ENCODE measurements around the gene ZNF213. TPM values are rescaled to one million over a fixed set of nuclear protein-coding genes. Genes with fewer than 3 reads are reported as not detected.

Gene ZNF213
- total RNA-seq, 1 experiment from 2014 or later: 15.9 TPM

DNA sequence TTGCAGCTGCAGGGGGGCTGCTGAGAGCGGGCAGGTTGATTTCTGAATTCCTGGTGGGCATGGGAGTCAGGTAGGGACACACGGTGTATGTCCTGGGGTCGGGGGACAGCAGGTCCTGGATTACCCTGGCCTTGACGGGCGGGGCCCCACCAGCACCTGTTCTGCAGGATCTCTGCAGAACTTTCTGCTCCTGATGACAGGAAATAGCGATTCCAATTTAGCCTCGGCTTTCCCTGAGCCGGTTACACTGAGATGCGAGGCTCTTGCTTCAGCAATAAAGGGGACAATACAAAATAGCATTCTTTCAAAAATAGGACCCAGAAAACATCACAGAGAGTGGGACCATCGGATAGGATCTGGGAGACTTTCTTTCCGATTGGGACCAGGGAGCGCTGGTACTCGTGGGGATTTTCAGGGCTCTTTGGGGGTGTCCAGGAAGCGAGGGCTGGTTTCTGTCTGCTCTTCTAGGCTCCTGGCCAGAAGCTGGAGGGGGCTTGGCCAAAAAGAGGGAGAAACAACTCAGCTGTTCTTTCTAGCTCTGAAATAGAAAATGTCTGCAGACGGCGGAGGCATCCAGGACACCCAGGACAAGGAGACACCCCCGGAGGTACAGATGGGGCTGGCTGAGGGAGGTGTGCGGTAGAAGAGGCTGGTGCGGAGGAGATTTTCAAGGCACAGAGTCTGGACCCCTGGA lies 21.8 kb upstream of the ZNF213 start:
- Histone ChIP-seq H3K4me1 (replicated peaks; ENCODE audit: insufficient read depth) (peaks cover 14% of the 10 kb centered on the region), H3F3A (ENCODE audit: insufficient read depth, low read depth) (peaks cover 9% of the 10 kb centered on the region; the same call in 1 of the 2 replicates), H3K9me3 (ENCODE audit: insufficient read depth, low read depth) (no peaks in the 10 kb centered on the region), H3K36me3 (ENCODE audit: low read depth) (no peaks in the 10 kb centered on the region), H3K4me3 (peak overlapping the region; percentile 72), H3K79me2 (ENCODE audit: low read depth) (peaks cover 18% of the 10 kb centered on the region), H3K27me3 (ENCODE audit: insufficient read depth, low read depth) (no peaks in the 10 kb centered on the region), H2AFZ (peak overlapping the region; percentile 92), H3K4me2 (peak overlapping the region; percentile 99), H3K27ac (no peak overlapping the region), H3K9me2 (ENCODE audit: insufficient read depth) (no peaks in the 10 kb centered on the region), H4K20me1 (ENCODE audit: insufficient read depth) (no peaks in the 10 kb centered on the region)
- POLR2A ChIA-PET (ENCODE audit: unreplicated experiment): interaction anchor here (0.6 to 0.9 kb wide), 2 partner anchors 93 to 121 kb away, joined by 3 to 8 read pairs; partner anchors contain the start of gene TNFRSF12A
- DNase-seq: no peak
- CTCF ChIA-PET: interaction anchor here (1.0 to 1.1 kb wide), 2 partner anchors 54 to 85 kb away, joined by 3 to 10 read pairs; no protein-coding TSS in a partner anchor
- intact Hi-C loops (cut with micrococcal nuclease; ENCODE audit: unreplicated experiment): loop anchor here (1.0 kb wide), 1 partner anchor 54 kb away; no protein-coding TSS in a partner anchor
- TF ChIP-seq, protein P1, sequence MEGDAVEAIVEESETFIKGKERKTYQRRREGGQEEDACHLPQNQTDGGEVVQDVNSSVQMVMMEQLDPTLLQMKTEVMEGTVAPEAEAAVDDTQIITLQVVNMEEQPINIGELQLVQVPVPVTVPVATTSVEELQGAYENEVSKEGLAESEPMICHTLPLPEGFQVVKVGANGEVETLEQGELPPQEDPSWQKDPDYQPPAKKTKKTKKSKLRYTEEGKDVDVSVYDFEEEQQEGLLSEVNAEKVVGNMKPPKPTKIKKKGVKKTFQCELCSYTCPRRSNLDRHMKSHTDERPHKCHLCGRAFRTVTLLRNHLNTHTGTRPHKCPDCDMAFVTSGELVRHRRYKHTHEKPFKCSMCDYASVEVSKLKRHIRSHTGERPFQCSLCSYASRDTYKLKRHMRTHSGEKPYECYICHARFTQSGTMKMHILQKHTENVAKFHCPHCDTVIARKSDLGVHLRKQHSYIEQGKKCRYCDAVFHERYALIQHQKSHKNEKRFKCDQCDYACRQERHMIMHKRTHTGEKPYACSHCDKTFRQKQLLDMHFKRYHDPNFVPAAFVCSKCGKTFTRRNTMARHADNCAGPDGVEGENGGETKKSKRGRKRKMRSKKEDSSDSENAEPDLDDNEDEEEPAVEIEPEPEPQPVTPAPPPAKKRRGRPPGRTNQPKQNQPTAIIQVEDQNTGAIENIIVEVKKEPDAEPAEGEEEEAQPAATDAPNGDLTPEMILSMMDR (conservative IDR thresholded peaks at IDR 0.05): no peak
- no peak for TF ChIP-seq EZH2 (IDR thresholded peaks at IDR 0.05; ENCODE audit: low read depth)
- BruUV-seq (replicated peaks): no TSS peak

DNA sequence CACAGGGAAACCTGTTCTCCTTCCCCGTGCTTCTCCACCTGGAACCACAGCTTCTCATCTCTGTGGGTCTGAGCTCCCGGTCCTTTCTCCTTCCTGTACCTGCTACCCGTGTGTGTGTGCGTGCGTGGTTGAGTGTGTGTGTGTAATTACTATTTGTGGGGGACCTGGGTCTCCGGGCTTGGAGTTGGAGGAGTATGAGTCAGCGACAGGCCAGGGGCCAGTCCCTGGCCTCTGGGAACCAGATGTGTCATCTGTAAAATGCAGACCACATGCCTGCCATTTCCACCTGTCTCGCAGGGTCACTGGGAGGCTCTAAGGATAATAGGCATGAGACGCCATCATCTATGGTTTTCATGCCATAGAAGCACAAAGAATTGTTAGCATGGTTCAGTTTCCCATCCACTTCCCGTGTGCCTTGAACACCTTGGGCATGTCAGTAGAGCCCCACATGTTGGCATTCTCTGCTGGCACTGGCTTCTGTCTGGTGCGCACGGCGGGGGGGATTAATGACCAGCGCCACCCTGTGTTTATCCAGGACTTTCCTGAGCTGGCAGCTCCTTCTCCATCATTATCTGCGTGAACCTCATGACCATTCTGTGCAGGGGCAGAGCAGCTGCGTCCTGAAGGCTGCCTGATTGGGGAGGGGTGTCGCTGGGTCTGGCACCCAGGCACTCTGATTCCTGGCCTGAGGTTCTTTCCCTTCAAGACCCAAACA lies 20.9 kb upstream of the ZNF213 start:
- BruUV-seq (replicated peaks): no TSS peak
- CTCF ChIA-PET: interaction anchor here (0.6 kb wide), 1 partner anchor 8 kb away, joined by 6 read pairs; no protein-coding TSS in a partner anchor
- TF ChIP-seq, protein P1 (conservative IDR thresholded peaks at IDR 0.05): no peak
- no peak for TF ChIP-seq EZH2 (IDR thresholded peaks at IDR 0.05; ENCODE audit: low read depth)
- no peak for DNase-seq
- peaks cover 14% of the 10 kb centered on the region for H3K4me1 ChIP-seq (replicated peaks; ENCODE audit: insufficient read depth)
- POLR2A ChIA-PET (ENCODE audit: unreplicated experiment): interaction anchor here (0.6 kb wide), 1 partner anchor 149 kb away, joined by 8 read pairs; no protein-coding TSS in a partner anchor
- no peaks in the 10 kb centered on the region for H3K27me3 ChIP-seq (ENCODE audit: insufficient read depth, low read depth)
- intact Hi-C loops (cut with micrococcal nuclease; ENCODE audit: unreplicated experiment): no loop called here
- H3K4me2 ChIP-seq: peak overlapping the region; percentile 99
- H3K27ac ChIP-seq: no peak overlapping the region
- peak overlapping the region; percentile 72 for H3K4me3 ChIP-seq
- no peaks in the 10 kb centered on the region for H3K36me3 ChIP-seq (ENCODE audit: low read depth)
- H3F3A ChIP-seq (ENCODE audit: insufficient read depth, low read depth): peaks cover 9% of the 10 kb centered on the region; the same call in 1 of the 2 replicates
- no peak overlapping the region for H2AFZ ChIP-seq
- no peaks in the 10 kb centered on the region for H3K9me3 ChIP-seq (ENCODE audit: insufficient read depth, low read depth)
- no peaks in the 10 kb centered on the region for H3K9me2 ChIP-seq (ENCODE audit: insufficient read depth)
- H3K79me2 ChIP-seq (ENCODE audit: low read depth): peaks cover 18% of the 10 kb centered on the region
- H4K20me1 ChIP-seq (ENCODE audit: insufficient read depth): no peaks in the 10 kb centered on the region

DNA sequence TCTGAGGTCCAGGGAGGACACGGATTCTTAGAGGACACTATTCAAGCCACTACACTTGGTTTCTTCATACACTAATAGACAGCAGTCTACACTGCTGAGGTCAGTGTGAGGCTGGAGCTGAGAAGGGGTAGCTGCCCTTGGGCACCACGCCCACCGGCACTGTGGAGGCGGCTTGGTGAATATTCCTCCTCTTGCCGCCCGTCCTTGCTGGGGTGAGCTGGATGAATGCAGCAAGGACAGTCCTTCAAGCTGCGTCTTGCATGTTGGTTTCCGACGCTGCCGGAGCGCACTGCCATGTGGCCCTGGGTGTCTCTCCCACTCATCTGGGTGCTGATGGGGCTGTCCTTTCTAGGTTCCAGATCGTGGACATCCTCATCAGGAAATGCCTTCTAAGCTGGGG lies 19.8 kb upstream of the ZNF213 start:
- no peak for DNase-seq
- Histone ChIP-seq H3K4me3 (no peak overlapping the region), H3K4me1 (replicated peaks; ENCODE audit: insufficient read depth) (peaks cover 14% of the 10 kb centered on the region), H3K9me3 (ENCODE audit: insufficient read depth, low read depth) (no peaks in the 10 kb centered on the region), H3F3A (ENCODE audit: insufficient read depth, low read depth) (peaks cover 4% of the 10 kb centered on the region; the same call in 1 of the 2 replicates), H3K36me3 (ENCODE audit: low read depth) (no peaks in the 10 kb centered on the region), H4K20me1 (ENCODE audit: insufficient read depth) (no peaks in the 10 kb centered on the region), H3K4me2 (no peak overlapping the region), H2AFZ (no peak overlapping the region), H3K27me3 (ENCODE audit: insufficient read depth, low read depth) (no peaks in the 10 kb centered on the region), H3K27ac (no peak overlapping the region), H3K9me2 (ENCODE audit: insufficient read depth) (no peaks in the 10 kb centered on the region), H3K79me2 (ENCODE audit: low read depth) (peaks cover 18% of the 10 kb centered on the region)
- intact Hi-C loops (cut with micrococcal nuclease; ENCODE audit: unreplicated experiment): no loop called here
- no peak for TF ChIP-seq EZH2 (IDR thresholded peaks at IDR 0.05; ENCODE audit: low read depth)
- TF ChIP-seq, protein P1 (conservative IDR thresholded peaks at IDR 0.05): no peak
- BruUV-seq (replicated peaks): no TSS peak
- ChIA-PET POLR2A (ENCODE audit: unreplicated experiment) (interaction anchor here (0.6 kb wide), 1 partner anchor 20 kb away, joined by 5 read pairs; the partner anchor contains the start of gene ZNF213), CTCF (no interaction called here)
